Middle frontal gyrus (tissue), 1 donor: Measurements from ENCODE around the gene CYFIP2.
"Not testable (repeated sequence)": the region's sequence is repeated elsewhere in the genome, so short reads cannot be mapped to it uniquely, and the experiment has no call there.

ENCODE experiments used
- DNase-seq: peaks from one replicate; pipeline ENCODE4 v3.0.0-alpha.2; 2015; ENCODE audit warnings: low spot score; ENCODE audit errors: extremely low spot score

Gene CYFIP2

DNA sequence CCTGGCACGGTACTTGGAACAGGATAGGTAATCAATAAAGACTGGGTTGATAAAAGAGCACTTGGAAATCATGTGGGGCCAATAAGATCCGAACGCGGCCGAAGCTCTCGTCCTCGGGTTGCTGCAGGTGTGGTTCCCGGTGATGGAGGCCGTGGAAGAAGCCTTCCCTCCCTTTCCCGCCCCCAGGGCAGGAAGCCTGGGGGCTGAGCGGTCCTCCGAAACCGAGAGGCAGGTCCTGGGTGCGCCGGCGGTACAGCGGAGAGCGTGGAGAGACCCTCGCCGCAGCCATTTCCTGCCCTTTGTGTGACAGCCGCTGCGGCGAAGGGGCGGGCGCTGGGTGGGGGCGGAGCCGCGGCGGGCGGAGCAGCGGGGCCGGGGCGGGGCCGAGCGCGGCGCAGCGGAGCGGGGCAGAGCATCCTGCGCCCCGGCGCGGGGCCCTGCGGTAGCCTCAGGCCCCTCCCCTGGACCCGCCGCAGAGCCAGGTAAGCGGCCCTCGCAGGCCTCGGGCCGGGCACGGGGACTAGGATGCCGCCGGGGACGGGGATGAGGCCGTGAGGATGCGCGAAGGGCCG is at the start of gene CYFIP2:
Gene CYFIP2 (plus strand): TSS at position 410 of the 572 bp plus-strand sequence. CDS start 19,239 bp downstream, outside the sequence.
- no peak for DNase-seq

DNA sequence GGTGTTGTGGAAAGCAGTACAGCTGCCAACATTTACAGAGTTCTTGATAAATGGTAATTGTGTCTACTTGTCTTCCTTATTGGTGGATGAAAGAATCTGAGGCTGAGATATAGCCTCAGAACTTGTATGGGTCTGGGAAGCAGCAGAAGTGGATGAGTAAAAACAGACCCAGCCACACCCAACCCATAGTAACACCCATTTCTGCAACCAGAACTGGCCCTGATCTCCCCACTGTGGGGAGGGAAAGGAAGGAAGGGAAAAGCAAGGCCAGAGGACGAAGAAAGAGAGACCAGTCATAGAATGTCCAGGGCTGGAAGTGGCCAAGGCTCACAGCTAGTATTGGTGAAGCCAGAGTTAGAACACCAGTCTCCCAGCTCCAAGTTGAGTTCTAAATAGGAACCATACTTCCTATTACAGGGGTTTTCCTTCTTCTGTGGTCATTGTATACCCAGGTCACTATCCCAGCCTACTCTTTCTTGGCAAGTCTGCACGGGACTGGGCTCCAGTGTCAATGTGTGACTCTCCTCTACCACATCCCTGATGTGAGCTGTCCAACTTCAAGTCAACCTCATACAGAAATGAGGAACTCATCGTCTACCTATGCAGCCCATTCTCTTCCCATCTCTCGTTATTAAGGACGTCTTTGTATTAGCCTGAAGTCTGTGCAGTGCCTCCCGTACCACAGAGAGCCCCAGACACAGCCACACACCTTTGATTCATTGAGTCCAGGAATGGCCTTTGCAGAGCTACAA is 49.4 kb upstream of the CYFIP2 start:
- DNase-seq = no peak

DNA sequence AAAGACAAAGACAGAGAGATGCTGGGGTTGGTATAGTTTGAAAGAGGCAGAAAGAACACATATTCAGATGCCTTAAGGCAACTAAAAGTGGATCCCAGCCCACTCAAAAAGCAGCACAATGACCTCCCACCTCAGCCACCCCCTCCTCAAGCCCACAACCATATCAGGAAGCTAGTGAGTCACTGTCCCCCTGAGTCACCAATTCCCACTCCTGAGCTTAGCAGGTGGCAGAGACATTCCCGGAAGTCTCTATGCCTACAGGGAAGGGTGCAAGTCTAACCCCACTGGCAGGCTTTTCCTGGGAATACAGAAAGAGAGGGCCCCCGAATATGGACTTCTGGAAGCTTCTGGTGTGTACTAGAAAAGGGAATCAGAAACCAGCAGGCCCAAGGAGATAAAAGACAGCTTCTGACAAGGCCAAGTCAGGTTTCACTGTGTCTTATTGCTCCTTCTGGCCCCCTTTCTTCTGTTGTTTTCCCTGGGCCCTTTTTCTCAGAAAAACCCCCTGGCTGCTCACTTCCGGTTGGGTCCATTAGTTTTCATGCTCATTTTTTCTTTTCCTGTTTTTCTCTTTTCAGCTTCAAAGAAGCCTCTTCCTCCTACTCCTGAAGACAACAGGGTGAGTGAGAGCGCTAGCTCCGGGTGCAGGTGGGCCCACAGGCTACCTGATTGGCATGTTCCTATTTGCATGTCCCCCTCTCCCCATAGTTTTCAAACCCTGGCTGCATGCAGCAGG is 48.5 kb upstream of the CYFIP2 start:
- DNase-seq = no peak

DNA sequence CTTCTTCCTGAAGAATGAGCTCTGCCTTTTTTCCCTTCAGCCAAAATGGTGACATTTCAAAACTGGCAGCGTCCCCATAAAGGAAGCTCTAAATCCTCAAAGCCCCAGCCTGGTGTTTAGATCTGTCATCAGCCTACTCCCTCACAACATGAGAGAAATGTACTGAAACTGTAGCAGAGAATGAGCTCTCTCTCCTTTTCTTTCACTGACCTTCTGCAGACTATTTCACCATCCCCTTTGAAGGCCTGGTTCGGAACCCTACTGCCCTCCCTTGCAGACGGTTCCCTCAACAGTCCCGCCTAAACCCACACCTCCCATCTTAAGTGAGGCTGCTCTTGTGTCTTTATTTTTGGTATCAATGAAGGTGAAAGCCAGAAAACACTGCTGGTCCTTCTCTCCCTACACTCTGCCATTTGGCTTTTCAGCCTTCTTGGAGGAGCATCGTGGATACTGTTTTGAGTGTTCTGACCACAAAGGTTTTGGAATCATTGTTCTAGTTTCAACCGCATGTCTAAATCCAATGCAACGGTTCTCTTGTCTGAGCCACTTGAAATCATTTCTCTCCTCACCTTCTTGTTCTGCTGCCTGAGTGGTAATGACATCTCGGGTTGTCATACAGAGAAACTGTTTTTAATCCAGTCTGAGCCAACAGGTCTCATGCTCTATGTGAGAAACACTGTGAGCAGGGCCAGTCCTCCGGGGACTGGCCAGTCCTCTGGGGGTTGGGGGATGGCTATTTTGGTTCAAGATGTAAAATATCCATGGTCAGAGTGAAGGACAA is 46.2 kb upstream of the CYFIP2 start:
- DNase-seq = no peak

DNA sequence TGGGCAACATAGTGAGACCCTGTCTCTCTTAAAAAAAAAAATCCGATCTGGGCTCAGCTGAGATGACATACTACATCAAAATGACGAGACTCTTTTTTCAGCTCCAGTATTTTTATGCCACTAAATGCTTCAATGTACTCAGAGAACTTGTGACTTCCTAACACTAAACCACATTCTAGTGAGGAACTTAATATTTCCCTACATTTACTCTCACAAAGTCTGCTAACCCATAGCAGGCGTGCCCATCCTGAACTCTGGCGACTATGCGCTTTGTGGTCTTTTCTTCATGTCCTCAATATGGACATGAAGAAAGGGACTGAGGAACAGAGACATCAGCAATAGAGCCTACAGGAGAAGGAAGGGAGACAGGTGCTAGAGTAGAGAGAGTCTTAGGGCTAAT is 44.0 kb upstream of the CYFIP2 start:
- DNase-seq = no peak

DNA sequence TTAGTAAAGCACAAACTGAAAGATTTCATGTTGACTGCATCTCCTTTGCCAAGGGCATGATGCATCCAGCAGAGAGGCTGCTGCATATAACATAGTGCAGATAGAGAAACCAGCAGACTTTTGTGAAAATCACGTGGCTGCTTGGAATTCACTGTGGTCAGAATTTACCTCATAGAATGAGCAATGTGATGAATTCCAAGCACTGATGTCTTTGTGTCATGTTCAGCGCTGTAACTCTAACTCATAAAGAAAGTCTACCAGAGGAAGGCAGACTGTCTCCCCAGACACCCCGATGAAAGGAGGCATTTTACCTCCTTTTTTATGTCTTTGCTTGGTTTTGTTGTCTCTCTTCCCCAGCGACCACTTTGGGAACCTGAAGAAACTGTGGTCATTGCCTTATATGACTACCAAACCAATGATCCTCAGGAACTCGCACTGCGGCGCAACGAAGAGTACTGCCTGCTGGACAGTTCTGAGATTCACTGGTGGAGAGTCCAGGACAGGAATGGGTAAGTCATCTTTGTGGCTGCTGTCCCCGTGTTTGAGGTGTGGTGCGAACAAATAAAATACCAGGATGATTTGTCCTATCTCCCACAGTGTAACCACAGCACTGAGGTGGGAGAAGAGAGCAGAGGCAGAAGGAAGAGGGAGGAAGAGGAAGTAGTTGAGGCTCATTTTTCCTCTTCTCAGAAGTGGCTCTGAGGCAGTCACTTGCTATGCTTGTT is 43.3 kb upstream of the CYFIP2 start:
- DNase-seq = no peak

DNA sequence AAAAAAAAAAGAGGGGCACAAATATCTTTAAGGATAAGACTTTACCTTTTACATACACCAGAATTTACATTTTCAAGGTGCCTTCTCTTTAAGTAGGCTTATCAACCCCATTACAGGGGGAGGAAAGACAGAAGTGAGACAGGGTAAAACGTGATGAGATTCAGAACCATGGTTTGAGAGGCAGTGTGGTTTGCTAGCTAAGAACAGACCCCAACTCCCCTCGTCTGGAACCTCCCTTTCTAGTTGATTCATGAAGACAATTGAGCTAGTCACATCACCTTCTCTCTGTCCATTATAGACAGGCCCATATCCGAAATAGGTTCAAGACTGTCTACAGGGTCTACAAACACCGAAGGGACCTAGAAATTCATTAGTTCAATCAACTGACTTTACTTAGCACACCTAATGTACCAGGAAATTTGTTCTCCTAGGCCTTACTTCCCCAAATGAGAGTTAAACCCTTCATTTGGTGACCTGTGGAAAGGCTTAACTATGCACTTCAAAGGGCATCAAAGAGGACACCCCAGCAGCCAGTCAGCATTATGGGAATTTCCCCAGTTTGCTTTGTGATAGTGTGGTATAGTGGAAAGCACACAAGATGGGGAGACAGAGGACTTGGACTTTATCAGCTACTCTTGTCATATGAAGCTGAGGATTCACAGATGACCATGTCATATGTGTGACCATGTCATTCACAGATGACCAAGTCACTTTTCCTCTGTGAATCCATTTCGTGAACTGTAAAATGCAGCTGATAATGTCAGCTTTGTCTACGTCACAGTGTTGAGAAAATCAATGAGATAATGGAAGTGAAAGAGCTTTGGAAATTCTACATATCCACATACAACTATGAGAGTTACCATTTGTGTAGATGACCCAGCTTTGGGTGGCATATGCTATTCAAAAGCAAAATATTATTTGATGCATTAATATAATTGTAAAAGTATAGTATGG is 40.2 kb upstream of the CYFIP2 start:
- DNase-seq = no peak

DNA sequence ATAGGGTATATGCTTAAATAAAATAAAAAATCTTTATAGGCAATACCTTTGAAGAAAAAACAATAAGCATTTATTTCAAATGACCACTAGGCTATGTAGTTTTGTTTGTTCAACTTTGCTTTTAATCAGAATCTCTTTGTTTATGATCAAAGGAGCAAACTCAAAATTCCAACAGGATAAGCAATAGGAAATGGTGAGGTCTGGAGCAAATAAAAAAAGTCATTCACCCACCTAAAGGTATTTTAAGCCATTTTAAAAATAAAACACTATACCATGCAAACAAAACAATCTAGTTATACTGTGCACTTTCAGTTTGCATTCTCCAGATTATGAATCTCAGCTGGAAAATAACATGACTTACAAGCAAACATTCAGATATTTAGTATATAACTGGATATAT is 35.3 kb upstream of the CYFIP2 start:
- no peak for DNase-seq

DNA sequence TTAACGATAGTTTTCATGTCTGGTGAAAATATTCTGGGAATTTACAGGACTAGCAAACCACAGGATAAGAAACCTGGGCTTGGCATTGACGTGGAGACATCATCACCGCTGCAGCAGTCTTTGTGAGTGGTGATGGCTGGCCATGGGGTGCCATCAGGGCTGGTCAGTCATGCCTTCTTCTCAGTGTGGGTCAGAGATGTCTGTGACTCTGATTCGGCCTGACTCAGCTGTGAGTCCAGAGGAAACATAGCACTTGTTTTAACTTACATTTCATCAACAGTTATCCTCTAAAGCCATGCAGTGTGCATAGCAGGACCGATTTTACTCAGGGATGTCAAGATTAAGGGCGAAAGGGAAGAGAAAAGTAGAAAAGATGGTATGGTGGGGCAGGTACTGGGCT is 33.2 kb upstream of the CYFIP2 start:
- no peak for DNase-seq

DNA sequence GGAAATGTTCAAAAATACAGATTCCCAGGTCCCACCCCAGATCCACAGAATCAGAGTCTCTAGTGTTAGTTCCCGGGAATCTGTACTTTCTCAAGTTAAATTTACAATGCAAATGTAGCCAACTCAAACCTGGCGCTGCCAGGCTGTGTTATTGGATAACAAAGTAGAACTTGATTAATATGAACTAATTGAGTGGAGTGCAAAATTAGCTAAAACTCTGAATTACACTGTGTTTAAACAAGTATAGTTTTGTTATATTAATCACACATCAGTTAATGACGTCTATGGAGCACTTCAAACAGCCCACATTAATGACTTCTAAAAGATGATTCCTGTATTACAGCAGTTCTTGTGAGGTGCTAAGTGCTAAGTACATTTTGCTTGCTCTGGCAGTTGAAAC is 32.4 kb upstream of the CYFIP2 start:
- no peak for DNase-seq

DNA sequence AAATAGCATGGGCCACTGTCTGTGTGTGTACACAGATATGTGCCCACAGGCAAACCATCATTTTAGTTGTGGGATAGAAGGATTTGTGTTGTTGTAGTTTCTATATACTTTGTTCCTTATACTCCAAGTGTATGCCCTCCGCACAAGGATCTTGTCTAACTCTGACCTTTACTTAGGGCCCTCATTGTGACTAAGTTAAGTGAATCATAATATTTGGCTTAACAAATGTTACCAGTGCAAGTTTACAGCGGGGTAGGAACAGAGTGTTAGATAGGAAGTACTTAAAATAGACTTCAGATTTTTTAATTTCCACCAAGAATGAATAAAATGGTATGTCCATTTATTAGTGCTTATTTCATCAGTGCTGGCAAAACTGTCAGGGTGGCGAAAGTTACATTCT is 29.5 kb upstream of the CYFIP2 start:
- DNase-seq = no peak

DNA sequence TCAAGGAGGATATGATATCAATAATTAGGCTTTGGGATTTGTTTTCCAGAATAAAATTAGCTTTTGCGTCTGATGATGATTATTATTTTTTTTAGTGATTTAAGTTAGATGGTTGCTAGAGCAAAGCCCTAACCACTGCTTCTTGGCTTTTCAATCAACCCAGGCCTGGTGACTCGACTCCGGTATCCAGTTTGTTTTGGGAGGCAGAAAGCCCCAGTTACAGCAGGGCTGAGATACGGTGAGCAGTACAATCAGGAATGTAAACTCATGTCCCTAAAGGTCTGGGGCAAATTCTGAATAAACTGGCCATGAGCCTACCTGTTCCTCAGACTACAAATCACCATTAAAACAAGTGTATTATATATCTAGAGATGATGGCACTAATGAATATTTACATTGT is 24.4 kb upstream of the CYFIP2 start:
- no peak for DNase-seq

DNA sequence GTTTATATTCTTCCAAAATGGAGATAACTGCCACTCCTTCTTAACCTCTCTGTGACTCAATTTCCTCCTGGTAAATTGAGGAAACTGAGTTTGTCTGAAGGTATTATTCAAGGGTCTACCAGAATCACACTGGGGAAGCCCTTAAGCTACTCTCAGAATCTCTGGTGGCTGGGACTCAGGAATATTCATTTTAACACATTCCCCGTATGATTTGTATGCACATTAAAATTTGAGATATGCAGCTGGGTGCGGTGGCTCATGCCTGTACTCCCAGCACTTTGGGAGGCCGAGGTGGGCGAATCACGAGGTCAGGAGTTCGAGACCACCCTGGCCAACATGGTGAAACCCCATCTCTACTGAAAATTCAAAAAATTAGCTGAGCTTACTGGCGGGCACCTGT is 21.2 kb upstream of the CYFIP2 start:
- not testable (repeated sequence) for DNase-seq

DNA sequence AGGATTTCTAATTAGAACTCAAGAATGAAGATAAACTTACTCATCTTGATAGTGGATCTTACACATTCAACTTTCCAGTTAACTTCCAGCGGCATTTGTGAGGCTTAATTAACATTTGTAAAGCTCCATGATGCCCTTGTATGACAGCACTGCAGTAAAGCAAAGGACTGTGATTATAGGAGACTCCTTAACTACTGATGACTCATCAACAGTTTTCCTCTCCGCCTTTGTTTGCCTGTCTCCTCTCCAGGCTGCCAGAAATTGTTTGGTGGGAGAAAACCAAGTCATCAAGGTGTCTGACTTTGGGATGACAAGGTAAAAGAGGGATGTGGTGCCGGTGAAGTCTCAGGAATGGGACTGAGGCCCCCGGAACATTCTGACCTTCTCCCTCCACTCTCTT is 20.4 kb upstream of the CYFIP2 start:
- DNase-seq = no peak

DNA sequence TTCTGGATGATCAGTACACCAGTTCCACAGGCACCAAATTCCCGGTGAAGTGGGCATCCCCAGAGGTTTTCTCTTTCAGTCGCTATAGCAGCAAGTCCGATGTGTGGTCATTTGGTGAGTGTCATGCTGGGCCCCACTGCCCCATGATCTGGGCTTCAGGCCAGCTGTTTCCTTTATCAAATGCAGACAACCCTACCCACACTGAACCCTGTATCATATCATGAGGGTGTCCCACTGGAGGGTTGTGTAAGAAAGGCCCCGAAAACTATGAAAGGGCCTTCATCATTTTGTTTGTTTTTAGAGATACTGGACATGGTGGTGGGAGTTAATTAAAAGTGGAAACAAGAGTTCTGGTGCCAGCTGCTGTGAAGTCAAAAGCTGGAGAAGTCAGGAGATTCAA is 20.0 kb upstream of the CYFIP2 start:
- no peak for DNase-seq

DNA sequence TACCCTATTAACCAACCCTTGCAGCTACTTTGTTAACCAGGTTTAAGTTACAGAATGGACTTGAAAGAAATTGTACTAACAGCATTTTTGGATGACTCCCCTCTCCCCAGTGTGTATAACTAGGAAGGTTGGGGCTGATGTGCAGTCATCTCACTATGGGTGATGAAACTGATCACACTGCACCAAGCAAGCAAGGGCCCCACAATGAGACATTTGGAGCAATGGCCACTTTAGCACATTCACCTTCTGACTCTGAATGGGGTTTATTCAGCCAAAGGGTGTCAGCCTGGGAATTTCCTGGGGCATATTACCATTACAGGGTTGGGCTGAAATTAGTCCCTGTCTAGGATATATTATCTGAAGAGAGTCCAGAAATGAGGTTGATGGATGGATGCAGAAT is 18.7 kb upstream of the CYFIP2 start:
- no peak for DNase-seq

DNA sequence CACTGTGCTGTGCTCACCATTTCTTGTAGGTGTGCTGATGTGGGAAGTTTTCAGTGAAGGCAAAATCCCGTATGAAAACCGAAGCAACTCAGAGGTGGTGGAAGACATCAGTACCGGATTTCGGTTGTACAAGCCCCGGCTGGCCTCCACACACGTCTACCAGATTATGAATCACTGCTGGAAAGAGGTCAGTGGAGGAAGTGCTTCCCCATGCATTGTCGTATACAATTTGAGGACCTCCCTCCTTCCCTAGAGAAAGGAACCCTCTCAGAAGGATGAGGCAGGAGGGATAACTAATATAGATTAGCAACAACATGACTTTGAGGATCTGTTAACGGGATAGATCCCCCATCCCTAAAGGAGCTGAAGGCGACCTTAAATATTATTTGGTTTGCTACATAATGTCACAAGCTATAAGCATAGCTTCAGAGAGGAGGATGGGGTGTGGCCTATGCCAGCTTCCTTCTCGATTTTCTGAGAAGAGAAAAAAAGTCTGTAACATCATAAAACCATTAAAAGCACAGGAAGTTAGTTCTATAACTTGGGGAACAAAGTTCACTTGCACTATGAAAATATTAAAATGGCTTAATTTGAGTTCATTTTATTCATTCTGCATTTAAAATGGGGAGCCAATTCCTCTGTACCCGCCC is 17.0 kb upstream of the CYFIP2 start:
- DNase-seq = no peak

DNA sequence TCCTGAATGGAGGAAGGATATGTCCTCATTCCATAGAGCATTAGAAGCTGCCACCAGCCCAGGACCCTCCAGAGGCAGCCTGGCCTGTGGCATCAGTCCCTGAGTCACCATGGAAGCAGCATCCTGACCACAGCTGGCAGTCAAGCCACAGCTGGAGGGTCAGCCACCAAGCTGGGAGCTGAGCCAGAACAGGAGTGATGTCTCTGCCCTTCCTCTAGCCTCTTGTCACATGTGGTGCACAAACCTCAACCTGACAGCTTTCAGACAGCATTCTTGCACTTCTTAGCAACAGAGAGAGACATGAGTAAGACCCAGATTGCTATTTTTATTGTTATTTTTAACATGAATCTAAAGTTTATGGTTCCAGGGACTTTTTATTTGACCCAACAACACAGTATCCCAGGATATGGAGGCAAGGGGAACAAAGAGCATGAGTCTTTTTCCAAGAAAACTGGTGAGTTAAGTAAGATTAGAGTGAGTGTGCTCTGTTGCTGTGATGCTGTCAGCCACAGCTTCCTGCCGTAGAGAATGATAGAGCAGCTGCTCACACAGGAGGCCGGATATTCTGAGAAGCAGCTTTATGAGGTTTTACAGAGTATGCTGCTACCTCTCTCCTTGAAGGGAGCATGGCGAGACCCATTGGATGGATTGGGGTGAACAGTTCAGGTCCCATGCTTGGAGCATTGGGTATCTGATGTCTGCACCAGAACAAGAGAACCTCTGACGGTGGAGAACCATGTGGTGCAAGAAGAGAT is 13.0 kb upstream of the CYFIP2 start:
- DNase-seq = no peak

DNA sequence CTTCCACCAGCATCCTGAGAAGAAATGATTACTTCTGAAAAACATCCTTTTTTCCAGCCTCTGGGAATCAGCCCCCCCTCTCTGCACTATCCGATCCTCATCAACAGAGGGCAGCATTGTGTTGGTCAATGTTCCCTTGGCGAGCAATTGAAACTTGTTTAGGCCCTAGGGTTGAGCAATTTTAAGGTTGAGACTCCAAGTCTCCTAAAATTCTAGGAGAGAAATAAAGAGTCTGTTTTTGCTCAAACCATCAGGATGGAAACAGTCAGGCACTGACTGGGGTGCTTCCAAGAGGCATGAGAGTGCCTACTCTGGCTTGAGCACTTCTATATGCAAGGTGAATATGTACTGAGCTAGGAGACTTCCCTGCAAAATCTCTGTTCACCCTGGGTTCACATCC is 12.4 kb upstream of the CYFIP2 start:
- no peak for DNase-seq
